Natural killer cell (primary cell): Measurements from ENCODE around the gene DCP2. TPM values are rescaled to one million over a fixed set of nuclear protein-coding genes. Genes with fewer than 3 reads are reported as not detected.

Experiments
- ATAC-seq, 3 donors: fragments of 150-1000 bp in 2 of 3; fragments of 200-7000 bp in 1 of 3; cut with Tn5 transposase; 1 replicate in 1 of 3; 2 replicates in 2 of 3; pipeline ENCODE4 v1.10.0; 2021; ENCODE audit warnings: mild to moderate bottlenecking in 2 of 3, moderate library complexity in 2 of 3
- DNase-seq, 2 donors: peaks; one replicate each; pipeline versions ENCODE4 v3.0.0 to v3.0.0-alpha.2; 2013 to 2021; ENCODE audit warnings: mixed read lengths in 1 of 2
- H3K27ac ChIP-seq: one replicate; pipeline ENCODE4 v1.5.1; 2013; ENCODE audit warnings: mild to moderate bottlenecking, low read length
- H3K27me3 ChIP-seq: one replicate; pipeline ENCODE4 v1.6.1; 2013; ENCODE audit warnings: low read length; ENCODE audit not compliant: control insufficient read depth, insufficient read depth
- H3K36me3 ChIP-seq: one replicate; pipeline ENCODE4 v1.6.1; 2013; ENCODE audit warnings: low read length; ENCODE audit not compliant: control insufficient read depth, insufficient read depth
- H3K4me1 ChIP-seq: one replicate; pipeline ENCODE4 v1.6.1; 2013; ENCODE audit warnings: low read length; ENCODE audit not compliant: control insufficient read depth, insufficient read depth
- H3K4me3 ChIP-seq: one replicate; pipeline ENCODE4 v1.5.1; 2013; ENCODE audit warnings: low read length
- H3K9me3 ChIP-seq: one replicate; pipeline ENCODE4 v1.6.1; 2013; ENCODE audit warnings: low read length; ENCODE audit not compliant: control insufficient read depth, insufficient read depth
- H3K27ac Mint-ChIP-seq, 2 donors: one replicate each; pipeline ENCODE4 v1.8.0; 2022; ENCODE audit warnings: mild to moderate bottlenecking in 2 of 2, mixed read lengths in 2 of 2, moderate library complexity in 1 of 2
- H3K27me3 Mint-ChIP-seq, 2 donors: one replicate each; pipeline ENCODE4 v1.8.0; 2022; ENCODE audit warnings: low read depth in 2 of 2, mixed read lengths in 2 of 2
- H3K36me3 Mint-ChIP-seq: one replicate; pipeline ENCODE4 v1.8.0; 2022; ENCODE audit warnings: mixed read lengths
- H3K4me1 Mint-ChIP-seq, 2 donors: one replicate each; pipeline ENCODE4 v1.8.0; 2022; ENCODE audit warnings: mixed read lengths in 2 of 2
- H3K4me3 Mint-ChIP-seq: one replicate; pipeline ENCODE4 v1.8.0; 2022; ENCODE audit warnings: mild to moderate bottlenecking, moderate library complexity, mixed read lengths
- H3K9me3 Mint-ChIP-seq, 2 donors: one replicate each; pipeline ENCODE4 v1.8.0; 2022; ENCODE audit warnings: mixed read lengths in 2 of 2
- CTCF ChIP-seq: fragments of 200-600 bp; IDR thresholded peaks from one replicate; pipeline ENCODE4 v1.8.0; 2022; ENCODE audit warnings: antibody characterized with exemption
- WGBS: methylation state at CpG from one replicate; pipeline ENCODE4 v1.1.7; 2013; ENCODE audit warnings: missing lambda C conversion rate; ENCODE audit not compliant: insufficient coverage; 5-methylcytosine and 5-hydroxymethylcytosine counted together
- intact Hi-C: fragments of 100-400 bp; cut with micrococcal nuclease; formaldehyde crosslinking; loops from one replicate; pipeline ENCODE4 v1.14.2; 2022
- total RNA-seq, 4 donors: library from RNA; stranded (reverse); fragments of 120-200 nt in 1 of 4; gene quantifications; one replicate each; pipeline versions ENCODE4 v1.2.3 to v1.2.4, GENCODE V29; 2013 to 2022

DCP2 gene
- total RNA-seq, 3 donors from 2014 or later (not counting 1 experiment from before 2014, with no cell fraction given), result 69.3 to 82.9 (median 76.7) TPM

- Mint-ChIP-seq H3K4me1 (peaks cover 6 to 18% of the 10 kb centered on the region in 2 donors), H3K27me3 (no peaks in the 10 kb centered on the region), H3K4me3 (no peak overlapping the region), H3K36me3 (no peaks in the 10 kb centered on the region), H3K9me3 (no peaks in the 10 kb centered on the region), H3K27ac (no peak overlapping the region)
- DNase-seq (no peak), ATAC-seq (no peak)
- Histone ChIP-seq H3K27me3 (no peaks in the 10 kb centered on the region), H3K4me1 (peaks cover 2% of the 10 kb centered on the region), H3K9me3 (no peaks in the 10 kb centered on the region), H3K4me3 (no peak overlapping the region), H3K36me3 (no peaks in the 10 kb centered on the region), H3K27ac (no peak overlapping the region)
- intact Hi-C loops, result no loop called here
- TF ChIP-seq CTCF, result no peak
- WGBS, result 94% methylated on average over 5 of the region's 5 CpGs
Measured at GRCh38 chr5:112935675-112936074, 40.9 kb upstream of the DCP2 start.

- intact Hi-C loops, result no loop called here
- no peaks in the 10 kb centered on the region for H3K9me3 Mint-ChIP-seq
- 88% methylated on average over 8 of the region's 8 CpGs for WGBS
- no peak overlapping the region for H3K27ac ChIP-seq
- H3K9me3 ChIP-seq, result no peaks in the 10 kb centered on the region
- no peaks in the 10 kb centered on the region for H3K36me3 ChIP-seq
- H3K4me1 ChIP-seq, result no peaks in the 10 kb centered on the region
- no peak for TF ChIP-seq CTCF
- peaks cover 0 to 8% of the 10 kb centered on the region in 2 donors for H3K4me1 Mint-ChIP-seq
- no peak for ATAC-seq
- H3K4me3 ChIP-seq, result no peak overlapping the region
- no peaks in the 10 kb centered on the region for H3K36me3 Mint-ChIP-seq
- H3K27ac Mint-ChIP-seq, result no peak overlapping the region
- H3K4me3 Mint-ChIP-seq, result no peak overlapping the region
- H3K27me3 Mint-ChIP-seq, result peaks cover 3 to 12% of the 10 kb centered on the region in 2 donors
- no peak for DNase-seq
- H3K27me3 ChIP-seq, result no peaks in the 10 kb centered on the region
Measured at GRCh38 chr5:112938286-112938685, 38.3 kb upstream of the DCP2 start.

- ATAC-seq (no peak), DNase-seq (no peak)
- H3K27me3 Mint-ChIP-seq, result peaks cover 9 to 19% of the 10 kb centered on the region in 2 donors
- no peak for TF ChIP-seq CTCF
- Histone ChIP-seq H3K9me3 (no peaks in the 10 kb centered on the region), H3K36me3 (no peaks in the 10 kb centered on the region), H3K4me3 (no peak overlapping the region), H3K4me1 (no peaks in the 10 kb centered on the region), H3K27ac (no peak overlapping the region), H3K27me3 (no peaks in the 10 kb centered on the region)
- H3K4me3 Mint-ChIP-seq, result no peak overlapping the region
- no peaks in the 10 kb centered on the region for H3K9me3 Mint-ChIP-seq
- no peaks in the 10 kb centered on the region for H3K4me1 Mint-ChIP-seq
- no peak overlapping the region for H3K27ac Mint-ChIP-seq
- H3K36me3 Mint-ChIP-seq, result no peaks in the 10 kb centered on the region
- WGBS, result 67% methylated on average over 1 of the region's 2 CpGs
- intact Hi-C loops, result no loop called here
Measured at GRCh38 chr5:112940670-112941069, 35.9 kb upstream of the DCP2 start.

GRCh38 chr5:112948458-112948857 lies 28.1 kb upstream of the DCP2 start:
- no peaks in the 10 kb centered on the region for H3K4me1 Mint-ChIP-seq
- peaks cover 13 to 41% of the 10 kb centered on the region in 2 donors for H3K27me3 Mint-ChIP-seq
- ATAC-seq, result no peak
- TF ChIP-seq CTCF, result no peak
- no peaks in the 10 kb centered on the region for H3K9me3 Mint-ChIP-seq
- Histone ChIP-seq H3K27me3 (peaks cover 2% of the 10 kb centered on the region), H3K27ac (no peak overlapping the region), H3K4me1 (no peaks in the 10 kb centered on the region), H3K36me3 (no peaks in the 10 kb centered on the region), H3K4me3 (no peak overlapping the region), H3K9me3 (no peaks in the 10 kb centered on the region)
- H3K36me3 Mint-ChIP-seq, result no peaks in the 10 kb centered on the region
- no CpG with 5 or more reads among the region's 1 CpG for WGBS
- intact Hi-C loops, result no loop called here
- no peak for DNase-seq
- H3K4me3 Mint-ChIP-seq, result no peak overlapping the region
- no peak overlapping the region for H3K27ac Mint-ChIP-seq
